Gastrocnemius medialis (tissue), 4 donors: ENCODE data around the gene XPR1.

ENCODE experiments used
- CTCF ChIP-seq, 5 experiments: fragments of 450-650 bp in 3 of 5; fragments of 200-600 bp in 2 of 5; sonication (generic) in 2 of 5; IDR thresholded peaks in 4 of 5; conservative IDR thresholded peaks in 1 of 5; 1 replicate in 4 of 5; 2 replicates in 1 of 5; pipeline ENCODE4 v1.5.1; 2016 to 2019; ENCODE audit warnings: antibody characterized with exemption in 5 of 5, mild to moderate bottlenecking in 3 of 5, moderate library complexity in 3 of 5
- POLR2A ChIP-seq, 2 donors: fragments of 450-650 bp; IDR thresholded peaks; one replicate each; pipeline ENCODE4 v1.6.1; 2017; ENCODE audit warnings: antibody characterized with exemption in 2 of 2, mild to moderate bottlenecking in 2 of 2, moderate library complexity in 2 of 2

GRCh38 chr1:180916012-180916770 is 284.4 kb downstream of the XPR1 start:
- no peak for TF ChIP-seq CTCF (IDR thresholded peaks at IDR 0.05 in 4 of 5, conservative IDR thresholded peaks at IDR 0.05 in 1 of 5)
- no peak for TF ChIP-seq POLR2A (IDR thresholded peaks at IDR 0.05)
